ENCODE results near the gene DHRSX.
"Not testable (repeated sequence)": the region's sequence is repeated elsewhere in the genome, so short reads cannot be mapped to it uniquely, and the experiment has no call there.

DHRSX gene

GRCh38 chrX:2314831-2315365 lies 185.9 kb downstream of the DHRSX start:
- Histone ChIP-seq H3K9me3 (ENCODE audit: control insufficient read depth, insufficient read depth, low read length) (peaks cover 3% of the 10 kb centered on the region; the same call in 1 of the 2 replicates), H4K20me1 (ENCODE audit: control insufficient read depth, insufficient read depth, low read depth, low read length) (no peaks in the 10 kb centered on the region), H3K36me3 (ENCODE audit: control insufficient read depth, low read length) (no peaks in the 10 kb centered on the region), H3K4me3 (ENCODE audit: low read length) (no peak overlapping the region), H3K27me3 (ENCODE audit: control insufficient read depth, low read length) (no peaks in the 10 kb centered on the region), H3K27ac (ENCODE audit: low read depth, low read length) (no peak overlapping the region), H3K4me2 (ENCODE audit: low read length) (no peak overlapping the region), H3K4me1 (ENCODE audit: control insufficient read depth, low read length) (no peaks in the 10 kb centered on the region), H3F3A (ENCODE audit: control insufficient read depth, insufficient read depth) (no peaks in the 10 kb centered on the region), H3K79me2 (ENCODE audit: control insufficient read depth, low read length) (no peaks in the 10 kb centered on the region), H3K9me2 (replicated peaks; ENCODE audit: control insufficient read depth, low read length) (no peaks in the 10 kb centered on the region)
- TF ChIP-seq CTCF (IDR thresholded peaks at IDR 0.05; ENCODE audit: low read depth, low read length, poor library complexity, severe bottlenecking) (no peak), EZH2phosphoT487 (IDR thresholded peaks at IDR 0.05; ENCODE audit: borderline replicate concordance, low read length) (no peak)

GRCh38 chrX:2313864-2314640 lies 186.7 kb downstream of the DHRSX start:
- H3K9me2 ChIP-seq (replicated peaks; ENCODE audit: control insufficient read depth, low read length): no peaks in the 10 kb centered on the region
- no peaks in the 10 kb centered on the region for H3F3A ChIP-seq (ENCODE audit: control insufficient read depth, insufficient read depth)
- H4K20me1 ChIP-seq (ENCODE audit: control insufficient read depth, insufficient read depth, low read depth, low read length): no peaks in the 10 kb centered on the region
- no peaks in the 10 kb centered on the region for H3K27me3 ChIP-seq (ENCODE audit: control insufficient read depth, low read length)
- H3K4me1 ChIP-seq (ENCODE audit: control insufficient read depth, low read length): no peaks in the 10 kb centered on the region
- H3K79me2 ChIP-seq (ENCODE audit: control insufficient read depth, low read length): no peaks in the 10 kb centered on the region
- TF ChIP-seq CTCF (IDR thresholded peaks at IDR 0.05; ENCODE audit: low read depth, low read length, poor library complexity, severe bottlenecking) (no peak), EZH2phosphoT487 (IDR thresholded peaks at IDR 0.05; ENCODE audit: borderline replicate concordance, low read length) (no peak)
- H3K36me3 ChIP-seq (ENCODE audit: control insufficient read depth, low read length): no peaks in the 10 kb centered on the region
- H3K4me3 ChIP-seq (ENCODE audit: low read length): no peak overlapping the region
- H3K9me3 ChIP-seq (ENCODE audit: control insufficient read depth, insufficient read depth, low read length): peaks cover 3% of the 10 kb centered on the region; the same call in 1 of the 2 replicates
- no peak overlapping the region for H3K4me2 ChIP-seq (ENCODE audit: low read length)
- H3K27ac ChIP-seq (ENCODE audit: low read depth, low read length): no peak overlapping the region

- not testable (repeated sequence) for H4K20me1 ChIP-seq (ENCODE audit: control insufficient read depth, insufficient read depth, low read depth, low read length); H3K9me3 ChIP-seq (ENCODE audit: control insufficient read depth, insufficient read depth, low read length); H3K4me3 ChIP-seq (ENCODE audit: low read length); H3K4me2 ChIP-seq (ENCODE audit: low read length); H3K9me2 ChIP-seq (replicated peaks; ENCODE audit: control insufficient read depth, low read length); H3K4me1 ChIP-seq (ENCODE audit: control insufficient read depth, low read length); H3F3A ChIP-seq (ENCODE audit: control insufficient read depth, insufficient read depth); H3K36me3 ChIP-seq (ENCODE audit: control insufficient read depth, low read length); H3K27me3 ChIP-seq (ENCODE audit: control insufficient read depth, low read length); H3K79me2 ChIP-seq (ENCODE audit: control insufficient read depth, low read length); H3K27ac ChIP-seq (ENCODE audit: low read depth, low read length)
Measured at GRCh38 chrX:2312061-2312591, 188.7 kb downstream of the DHRSX start.

GRCh38 chrX:2311501-2311900 lies 189.3 kb downstream of the DHRSX start:
- no peak overlapping the region for H3K27ac ChIP-seq (ENCODE audit: low read depth, low read length)
- no peaks in the 10 kb centered on the region for H3K36me3 ChIP-seq (ENCODE audit: control insufficient read depth, low read length)

More at GRCh38 chrX:2311501-2311900, 189.3 kb downstream of the DHRSX start:
- Histone ChIP-seq H3K9me2 (replicated peaks; ENCODE audit: control insufficient read depth, low read length) (no peaks in the 10 kb centered on the region), H3K79me2 (ENCODE audit: control insufficient read depth, low read length) (no peaks in the 10 kb centered on the region), H4K20me1 (ENCODE audit: control insufficient read depth, insufficient read depth, low read depth, low read length) (no peaks in the 10 kb centered on the region), H3K4me3 (ENCODE audit: low read length) (no peak overlapping the region), H3K9me3 (ENCODE audit: control insufficient read depth, insufficient read depth, low read length) (peaks cover 3% of the 10 kb centered on the region; the same call in 1 of the 2 replicates), H3K4me1 (ENCODE audit: control insufficient read depth, low read length) (no peaks in the 10 kb centered on the region), H3K27me3 (ENCODE audit: control insufficient read depth, low read length) (no peaks in the 10 kb centered on the region), H3K4me2 (ENCODE audit: low read length) (no peak overlapping the region), H3F3A (ENCODE audit: control insufficient read depth, insufficient read depth) (no peaks in the 10 kb centered on the region)
- no peak for TF ChIP-seq EZH2phosphoT487 (IDR thresholded peaks at IDR 0.05; ENCODE audit: borderline replicate concordance, low read length)
- TF ChIP-seq CTCF (IDR thresholded peaks at IDR 0.05; ENCODE audit: low read depth, low read length, poor library complexity, severe bottlenecking): no peak
